Measurements from ENCODE around the gene UGP2. TPM values are rescaled to one million over a fixed set of nuclear protein-coding genes. Genes with fewer than 3 reads are reported as not detected.

Gene UGP2
- polyA plus RNA-seq, 3 donors = 22.3 to 71.8 (median 49.9) TPM

GRCh38 chr2:63821396-63821795 lies 20.3 kb upstream of the UGP2 start:
- TF ChIP-seq CTCF (IDR thresholded peaks at IDR 0.05) = no peak
- Histone ChIP-seq H3K4me1 (ENCODE audit: control insufficient read depth in 1 of 2, insufficient read depth in 2 of 2, low read length in 2 of 2) (peaks cover 10% of the 10 kb centered on the region in 2 donors), H4K20me1 (ENCODE audit: insufficient read depth, low read length) (no peaks in the 10 kb centered on the region), H3K4me2 (replicated peaks; ENCODE audit: extremely low read depth, low read length, poor library complexity, severe bottlenecking) (no peak overlapping the region), H3K79me2 (ENCODE audit: insufficient read depth, low read length) (no peaks in the 10 kb centered on the region), H3K9ac (ENCODE audit: insufficient read depth, low read length, poor library complexity, severe bottlenecking) (no peak overlapping the region), H3K4me3 (replicated peaks in 1 of 3; ENCODE audit: low read depth in 2 of 3, low read length in 3 of 3) (no peak overlapping the region), H3K9me3 (replicated peaks in 1 of 2; ENCODE audit: control insufficient read depth in 1 of 2, insufficient read depth in 1 of 2, low read length in 2 of 2) (peaks cover 0 to 3% of the 10 kb centered on the region in 2 donors), H3K36me3 (replicated peaks in 1 of 2; ENCODE audit: control insufficient read depth in 1 of 2, insufficient read depth in 2 of 2, low read length in 2 of 2) (no peaks in the 10 kb centered on the region), H3K27ac (ENCODE audit: low read depth in 1 of 2, low read length in 2 of 2) (no peak overlapping the region), H3K27me3 (ENCODE audit: control insufficient read depth in 2 of 2, insufficient read depth in 2 of 2, low read length in 2 of 2) (no peaks in the 10 kb centered on the region), H2AFZ (ENCODE audit: insufficient read depth, low read depth, low read length, poor library complexity, severe bottlenecking) (no peak overlapping the region)
- Mint-ChIP-seq H3K4me3 (no peak overlapping the region), H3K9me3 (peaks cover 0 to 10% (median 6%) of the 10 kb centered on the region in 7 donors), H3K27ac (no peak overlapping the region), H3K36me3 (no peaks in the 10 kb centered on the region), H3K4me1 (peaks cover 15% of the 10 kb centered on the region), H3K27me3 (ENCODE audit: low read depth in 3 of 3) (peaks cover 0 to 5% (median 0%) of the 10 kb centered on the region in 3 donors)
- 91% methylated on average over 1 of the region's 3 CpGs for WGBS (ENCODE audit: insufficient coverage)
- intact Hi-C loops (cut with micrococcal nuclease) = no loop called here
- no peak for DNase-seq

- H3K4me3 ChIP-seq (replicated peaks in 1 of 3; ENCODE audit: low read depth in 2 of 3, low read length in 3 of 3) = no peak overlapping the region
- no peak overlapping the region for H3K9ac ChIP-seq (ENCODE audit: insufficient read depth, low read length, poor library complexity, severe bottlenecking)
- Mint-ChIP-seq H3K4me3 (no peak overlapping the region), H3K27ac (peak overlapping the region in 1 of 7 donors; percentile 41), H3K9me3 (peaks cover 0 to 10% (median 6%) of the 10 kb centered on the region in 7 donors), H3K36me3 (no peaks in the 10 kb centered on the region), H3K27me3 (ENCODE audit: low read depth in 3 of 3) (peaks cover 0 to 5% (median 0%) of the 10 kb centered on the region in 3 donors), H3K4me1 (peaks cover 10% of the 10 kb centered on the region)
- no peaks in the 10 kb centered on the region for H4K20me1 ChIP-seq (ENCODE audit: insufficient read depth, low read length)
- H2AFZ ChIP-seq (ENCODE audit: insufficient read depth, low read depth, low read length, poor library complexity, severe bottlenecking) = no peak overlapping the region
- no peaks in the 10 kb centered on the region for H3K36me3 ChIP-seq (replicated peaks in 1 of 2; ENCODE audit: control insufficient read depth in 1 of 2, insufficient read depth in 2 of 2, low read length in 2 of 2)
- H3K4me1 ChIP-seq (ENCODE audit: control insufficient read depth in 1 of 2, insufficient read depth in 2 of 2, low read length in 2 of 2) = peaks cover 10% of the 10 kb centered on the region in 2 donors
- intact Hi-C loops (cut with micrococcal nuclease) = no loop called here
- WGBS (ENCODE audit: insufficient coverage) = 100% methylated on average over 2 of the region's 3 CpGs
- TF ChIP-seq CTCF (IDR thresholded peaks at IDR 0.05) = no peak
- H3K27ac ChIP-seq (ENCODE audit: low read depth in 1 of 2, low read length in 2 of 2) = no peak overlapping the region
- H3K79me2 ChIP-seq (ENCODE audit: insufficient read depth, low read length) = no peaks in the 10 kb centered on the region
- peaks cover 0 to 3% of the 10 kb centered on the region in 2 donors for H3K9me3 ChIP-seq (replicated peaks in 1 of 2; ENCODE audit: control insufficient read depth in 1 of 2, insufficient read depth in 1 of 2, low read length in 2 of 2)
- no peak for DNase-seq
- no peak overlapping the region for H3K4me2 ChIP-seq (replicated peaks; ENCODE audit: extremely low read depth, low read length, poor library complexity, severe bottlenecking)
- H3K27me3 ChIP-seq (ENCODE audit: control insufficient read depth in 2 of 2, insufficient read depth in 2 of 2, low read length in 2 of 2) = no peaks in the 10 kb centered on the region
These were observed 19.2 kb upstream of the UGP2 start for GRCh38 chr2:63822478-63822877.
